GM12878 (cell line): ENCODE results near the gene AIG1. TPM values are rescaled to one million over a fixed set of nuclear protein-coding genes. Genes with fewer than 3 reads are reported as not detected.

Experiments used
- ATAC-seq: fragments of 200-7000 bp; cut with Tn5 transposase; 3 replicates; pipeline ENCODE4 v1.9.1; 2020; ENCODE audit warnings: mild to moderate bottlenecking, moderate library complexity
- BruUV-seq: library from RNA; stranded (reverse); fragments of 400-500 nt; replicated peaks from 2 replicates; lab custom pipeline; 2021; lab: Mats Ljungman, UMichigan
- CTCF ChIA-PET: fragments of 300-600 bp; sonication (Branson Sonifier 250); formaldehyde crosslinking; extraction: SDS; loops from one replicate; lab custom pipeline; 2021; ENCODE audit warnings: inconsistent platforms; lab: Yijun Ruan, JAX
- POLR2A ChIA-PET: fragments of 350-600 bp; formaldehyde crosslinking; extraction: SDS; loops from one replicate; lab custom pipeline; 2021; ENCODE audit warnings: inconsistent platforms; lab: Charles Lee
- RAD21 ChIA-PET: fragments of 300-600 bp; sonication (Branson Sonifier 250); formaldehyde crosslinking; loops from one replicate; lab custom pipeline; 2023; ENCODE audit warnings: antibody characterized with exemption; ENCODE audit not compliant: unreplicated experiment; lab: Charles Lee
- SMC1A ChIA-PET: fragments of 300-600 bp; sonication (Branson Sonifier 250); formaldehyde crosslinking; loops from one replicate; lab custom pipeline; 2023; ENCODE audit not compliant: unreplicated experiment, uncharacterized antibody; lab: Charles Lee
- DNase-seq: peaks from one replicate; pipeline ENCODE4 v3.0.0-alpha.2; 2011; ENCODE audit warnings: low read depth, low spot score
- FAIRE-seq: peaks from 3 replicates; lab custom pipeline; 2011; peaks lifted over from hg19 to GRCh38; lab: Jason Lieb, UNC
- H2AFZ ChIP-seq: 2 replicates; pipeline ENCODE4 v1.6.0; 2011; ENCODE audit warnings: low read depth, low read length, control low read depth; ENCODE audit not compliant: control insufficient read depth
- H3K27ac ChIP-seq: 2 replicates; pipeline ENCODE4 v1.5.1; 2011; ENCODE audit warnings: control low read depth; ENCODE audit not compliant: control insufficient read depth, insufficient read depth
- H3K27me3 ChIP-seq, 2 experiments: replicated peaks in 1 of 2; 2 replicates each; pipeline versions ENCODE4 v1.6.0 to v1.6.1; 2011; ENCODE audit warnings: low read length in 1 of 2; ENCODE audit not compliant: control insufficient read depth in 2 of 2, insufficient read depth in 2 of 2
- H3K36me3 ChIP-seq, 2 experiments: 2 replicates each; pipeline ENCODE4 v1.5.1; 2011; ENCODE audit warnings: low read length in 1 of 2; ENCODE audit not compliant: control insufficient read depth in 2 of 2, insufficient read depth in 2 of 2
- H3K4me1 ChIP-seq: 2 replicates; pipeline ENCODE4 v1.6.1; 2011; ENCODE audit warnings: mild to moderate bottlenecking, low read length, moderate library complexity, mixed read lengths; ENCODE audit not compliant: control insufficient read depth, insufficient read depth
- H3K4me2 ChIP-seq: 2 replicates; pipeline ENCODE4 v1.6.0; 2011; ENCODE audit warnings: control low read depth; ENCODE audit not compliant: control insufficient read depth, insufficient read depth
- H3K4me3 ChIP-seq: fragments of 200-600 bp; sonication (generic); 2 replicates; pipeline ENCODE4 v1.5.1; 2016
- H3K79me2 ChIP-seq: 2 replicates; pipeline ENCODE4 v1.6.0; 2011; ENCODE audit warnings: low read length; ENCODE audit not compliant: control insufficient read depth, insufficient read depth
- H3K9ac ChIP-seq: 2 replicates; pipeline ENCODE4 v1.8.0; 2011; ENCODE audit warnings: low read length, control low read depth, mixed read lengths; ENCODE audit not compliant: control insufficient read depth, insufficient read depth
- H3K9me3 ChIP-seq: replicated peaks from 3 replicates; pipeline ENCODE4 v1.5.1; 2011; ENCODE audit warnings: mild to moderate bottlenecking, low read length; ENCODE audit not compliant: control insufficient read depth, insufficient read depth
- H4K20me1 ChIP-seq: 2 replicates; pipeline ENCODE4 v1.6.0; 2011; ENCODE audit not compliant: control insufficient read depth, insufficient read depth
- WGBS: methylation state at CpG from one replicate; pipeline ENCODE4 v1.1.6; 2016; ENCODE audit warnings: low lambda C conversion rate; ENCODE audit not compliant: insufficient replicate concordance, insufficient coverage; ENCODE audit errors: missing lambda C conversion rate; 5-methylcytosine and 5-hydroxymethylcytosine counted together
- in situ Hi-C: fragments of 300-500 bp; cut with MboI; formaldehyde crosslinking; loops from 9 replicates; pipeline ENCODE4 v1.14.3; 2018; ENCODE audit warnings: mixed read lengths
- intact Hi-C: fragments of 100-400 bp; cut with micrococcal nuclease; formaldehyde crosslinking; loops from one replicate; pipeline ENCODE4 v1.14.2; 2022; ENCODE audit not compliant: unreplicated experiment
- polyA plus RNA-seq, 11 experiments: library from polyadenylated mRNA; depleted of rRNA in 4 of 11; unstranded in 6 of 11; stranded (reverse) in 5 of 11; fragments of >200 nt; fragmentation: Nextera tagmentation in 4 of 11; fragmentation: Illumina TruSeq in 1 of 11; extraction: Ambion mirVana in 4 of 11; extraction: Trizol in 1 of 11; gene quantifications; 1 replicate in 1 of 11; 2 replicates in 10 of 11; pipeline versions ENCODE4 v1.2.1 to v1.2.3, GENCODE V29; 2011 to 2016; ENCODE audit warnings: inconsistent platforms in 2 of 11, missing spikeins in 2 of 11, low read depth in 1 of 11
- total RNA-seq, 4 experiments: library from RNA; depleted of rRNA in 3 of 4; stranded (reverse); fragments of >200 nt in 3 of 4; fragmentation: Illumina TruSeq in 1 of 4; extraction: Trizol in 1 of 4; gene quantifications; 2 replicates each; pipeline versions ENCODE4 v1.2.1 to v1.2.3, GENCODE V29; 2013 to 2021
- TF ChIP-seq, protein P1 (sequence below): fragments of 450-650 bp; IDR thresholded peaks from 2 replicates; pipeline ENCODE4 v1.6.1; 2017; ENCODE audit warnings: mild to moderate bottlenecking
- TF ChIP-seq, protein P2 (sequence below): fragments of 450-650 bp; IDR thresholded peaks from 2 replicates; pipeline ENCODE4 v1.6.1; 2017; ENCODE audit warnings: mild to moderate bottlenecking, low read depth, inconsistent platforms; ENCODE audit not compliant: poor library complexity, severe bottlenecking

AIG1 gene
- total and polyA plus RNA-seq, 10 of the 15 experiments (the other 5 are each of a cell fraction or from before 2014, with no cell fraction given), result 27.0 to 74.5 (median 36.4) TPM

- intact Hi-C loops (loop anchor here (10.0 kb wide), 1 partner anchor 270 kb away; no protein-coding TSS in a partner anchor), in situ Hi-C loops (no loop called here)
- TF ChIP-seq, protein P1, sequence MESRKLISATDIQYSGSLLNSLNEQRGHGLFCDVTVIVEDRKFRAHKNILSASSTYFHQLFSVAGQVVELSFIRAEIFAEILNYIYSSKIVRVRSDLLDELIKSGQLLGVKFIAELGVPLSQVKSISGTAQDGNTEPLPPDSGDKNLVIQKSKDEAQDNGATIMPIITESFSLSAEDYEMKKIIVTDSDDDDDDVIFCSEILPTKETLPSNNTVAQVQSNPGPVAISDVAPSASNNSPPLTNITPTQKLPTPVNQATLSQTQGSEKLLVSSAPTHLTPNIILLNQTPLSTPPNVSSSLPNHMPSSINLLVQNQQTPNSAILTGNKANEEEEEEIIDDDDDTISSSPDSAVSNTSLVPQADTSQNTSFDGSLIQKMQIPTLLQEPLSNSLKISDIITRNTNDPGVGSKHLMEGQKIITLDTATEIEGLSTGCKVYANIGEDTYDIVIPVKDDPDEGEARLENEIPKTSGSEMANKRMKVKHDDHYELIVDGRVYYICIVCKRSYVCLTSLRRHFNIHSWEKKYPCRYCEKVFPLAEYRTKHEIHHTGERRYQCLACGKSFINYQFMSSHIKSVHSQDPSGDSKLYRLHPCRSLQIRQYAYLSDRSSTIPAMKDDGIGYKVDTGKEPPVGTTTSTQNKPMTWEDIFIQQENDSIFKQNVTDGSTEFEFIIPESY, result no peak
- TF ChIP-seq, protein P2, sequence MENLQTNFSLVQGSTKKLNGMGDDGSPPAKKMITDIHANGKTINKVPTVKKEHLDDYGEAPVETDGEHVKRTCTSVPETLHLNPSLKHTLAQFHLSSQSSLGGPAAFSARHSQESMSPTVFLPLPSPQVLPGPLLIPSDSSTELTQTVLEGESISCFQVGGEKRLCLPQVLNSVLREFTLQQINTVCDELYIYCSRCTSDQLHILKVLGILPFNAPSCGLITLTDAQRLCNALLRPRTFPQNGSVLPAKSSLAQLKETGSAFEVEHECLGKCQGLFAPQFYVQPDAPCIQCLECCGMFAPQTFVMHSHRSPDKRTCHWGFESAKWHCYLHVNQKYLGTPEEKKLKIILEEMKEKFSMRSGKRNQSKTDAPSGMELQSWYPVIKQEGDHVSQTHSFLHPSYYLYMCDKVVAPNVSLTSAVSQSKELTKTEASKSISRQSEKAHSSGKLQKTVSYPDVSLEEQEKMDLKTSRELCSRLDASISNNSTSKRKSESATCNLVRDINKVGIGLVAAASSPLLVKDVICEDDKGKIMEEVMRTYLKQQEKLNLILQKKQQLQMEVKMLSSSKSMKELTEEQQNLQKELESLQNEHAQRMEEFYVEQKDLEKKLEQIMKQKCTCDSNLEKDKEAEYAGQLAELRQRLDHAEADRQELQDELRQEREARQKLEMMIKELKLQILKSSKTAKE, result no peak
- FAIRE-seq, result no peak
- no peaks in the 10 kb centered on the region for H3K4me1 ChIP-seq
- no peak overlapping the region for H3K27ac ChIP-seq
- ChIA-PET RAD21 (interaction anchor here (3.4 kb wide), 1 partner anchor 192 kb away, joined by 30 read pairs; no protein-coding TSS in a partner anchor), SMC1A (interaction anchor here (4.7 kb wide), 1 partner anchor 192 kb away, joined by 54 read pairs; no protein-coding TSS in a partner anchor), POLR2A (no interaction called here), CTCF (interaction anchor here (1.2 to 4.7 kb wide), 3 partner anchors 47 to 193 kb away, joined by 3 to 59 read pairs (median 4); no protein-coding TSS in a partner anchor)
- BruUV-seq, result no TSS peak
- H3K79me2 ChIP-seq, result no peaks in the 10 kb centered on the region
- no peaks in the 10 kb centered on the region for H3K9me3 ChIP-seq
- H3K36me3 ChIP-seq, result no peaks in the 10 kb centered on the region
- H3K4me2 ChIP-seq, result no peak overlapping the region
- no peaks in the 10 kb centered on the region for H4K20me1 ChIP-seq
- H3K9ac ChIP-seq, result no peak overlapping the region
- no peak overlapping the region for H2AFZ ChIP-seq
- H3K27me3 ChIP-seq, result no peaks in the 10 kb centered on the region
- no peak for DNase-seq
- no peak for ATAC-seq
- H3K4me3 ChIP-seq, result no peak overlapping the region
- WGBS, result 83% methylated on average over 2 of the region's 2 CpGs
Measured at GRCh38 chr6:143234734-143235133, 174.0 kb downstream of the AIG1 start.
